NCI-H2171 treated with DMSO at 0.1 percent for 48 hours (cell line): ENCODE data around the gene SPINDOC.
A peak's percentile ranks its signal among the peaks of the same experiment; 100 is the strongest.
"Not testable (repeated sequence)": the region's sequence is repeated elsewhere in the genome, so short reads cannot be mapped to it uniquely, and the experiment has no call there.

Experiments
- DNase-seq: peaks from one replicate; lab custom pipeline; 2025; lab: John Stamatoyannopoulos, UW

The SPINDOC gene

DNA sequence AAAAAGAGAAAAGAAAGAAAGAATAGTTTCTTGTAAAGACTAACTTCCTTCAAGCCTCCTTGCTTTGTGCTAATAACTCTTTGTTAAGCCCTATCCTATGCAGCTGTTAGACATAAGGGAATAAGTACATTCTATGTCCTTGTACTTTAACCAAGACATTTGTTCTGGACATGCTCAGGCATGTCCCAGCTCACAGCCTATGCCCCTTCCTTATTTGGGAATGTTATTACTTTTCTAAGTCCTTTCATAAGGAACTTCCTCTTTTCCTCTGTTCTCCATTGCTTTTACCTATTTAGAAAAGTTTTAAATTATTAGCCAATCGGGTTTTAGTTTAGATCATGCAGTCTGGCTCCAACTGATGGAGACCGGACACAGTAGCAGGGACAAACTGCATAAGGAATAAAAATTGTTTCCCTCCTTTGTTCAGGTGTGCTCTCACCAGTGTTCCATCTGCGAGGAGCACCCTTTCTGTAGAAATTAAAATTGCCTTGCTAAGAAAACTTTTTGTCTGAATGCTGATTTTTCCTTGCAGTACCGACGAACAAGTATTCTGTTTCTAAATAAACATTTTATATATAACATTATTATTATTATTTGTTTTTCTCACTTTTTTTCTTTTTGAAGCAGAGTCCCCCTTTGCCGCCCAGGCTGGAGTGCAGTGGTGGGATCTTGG is 21.6 kb upstream of the SPINDOC start:
- DNase-seq = peak; percentile 12

GRCh38 chr11:63793161-63793560 is 20.1 kb upstream of the SPINDOC start:
- DNase-seq = no peak

DNA sequence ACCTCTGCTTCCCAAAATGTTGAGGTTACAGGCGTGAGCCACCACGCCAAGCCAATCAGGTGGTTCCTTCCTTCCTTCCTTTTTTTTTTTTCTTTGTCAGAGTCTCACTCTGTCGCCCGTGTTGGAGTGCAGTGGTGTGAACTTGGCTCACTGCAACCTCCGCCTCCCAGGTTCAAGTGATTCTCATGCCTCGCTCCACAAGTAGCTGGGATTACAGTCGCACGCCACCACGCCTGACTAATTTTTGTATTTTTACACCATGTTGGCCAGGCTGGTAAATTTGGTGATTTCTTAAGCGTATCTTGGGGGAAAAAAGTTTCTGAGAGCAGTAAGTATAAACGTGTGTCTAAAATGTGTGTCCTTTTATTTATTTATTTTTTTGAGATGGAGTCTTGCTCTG is 18.2 kb upstream of the SPINDOC start:
- DNase-seq = no peak

- DNase-seq = no peak
Observed at GRCh38 chr11:63800921-63801320, 12.3 kb upstream of the SPINDOC start.

DNA sequence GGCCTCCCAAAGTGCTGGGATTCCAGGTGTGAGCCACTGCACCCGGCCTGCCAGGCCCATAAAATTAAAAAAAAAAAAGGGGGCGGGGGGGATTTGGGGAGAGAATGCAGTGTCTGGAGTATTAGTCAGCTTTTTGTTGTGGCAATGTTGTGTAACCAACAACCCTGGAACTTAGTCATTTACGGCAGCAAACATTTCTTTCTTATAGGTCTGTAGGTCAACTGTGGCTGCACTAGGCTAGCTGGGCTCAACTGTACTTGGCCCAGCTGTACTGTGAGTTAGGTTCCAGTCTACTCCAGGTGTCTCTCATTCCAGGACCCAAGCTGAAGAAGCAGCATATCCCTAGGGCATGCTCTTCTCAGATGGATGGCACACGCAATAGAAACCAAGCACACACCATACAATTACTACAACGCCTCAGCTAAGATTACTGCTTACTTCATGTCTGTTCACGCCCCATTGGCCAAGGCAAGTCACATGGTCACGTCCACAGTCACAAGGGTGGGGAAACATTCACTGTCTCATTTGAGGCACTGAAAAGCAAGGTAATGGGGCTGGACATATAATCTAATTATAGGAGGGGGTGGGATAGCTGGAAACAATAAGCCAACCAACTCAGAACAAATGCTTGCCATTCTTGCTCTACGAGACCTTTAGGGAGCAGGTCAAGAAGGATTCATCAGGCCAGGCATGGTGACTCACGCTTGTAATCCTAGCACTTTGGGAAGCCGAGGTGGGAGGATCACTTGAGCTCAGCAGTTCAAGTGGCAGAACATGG is 10.4 kb upstream of the SPINDOC start:
- DNase-seq = peak; percentile 43

GRCh38 chr11:63804259-63804658 is 9.0 kb upstream of the SPINDOC start:
- no peak for DNase-seq

- DNase-seq = no peak
Observed at GRCh38 chr11:63805844-63806415, 7.3 kb upstream of the SPINDOC start.

DNA sequence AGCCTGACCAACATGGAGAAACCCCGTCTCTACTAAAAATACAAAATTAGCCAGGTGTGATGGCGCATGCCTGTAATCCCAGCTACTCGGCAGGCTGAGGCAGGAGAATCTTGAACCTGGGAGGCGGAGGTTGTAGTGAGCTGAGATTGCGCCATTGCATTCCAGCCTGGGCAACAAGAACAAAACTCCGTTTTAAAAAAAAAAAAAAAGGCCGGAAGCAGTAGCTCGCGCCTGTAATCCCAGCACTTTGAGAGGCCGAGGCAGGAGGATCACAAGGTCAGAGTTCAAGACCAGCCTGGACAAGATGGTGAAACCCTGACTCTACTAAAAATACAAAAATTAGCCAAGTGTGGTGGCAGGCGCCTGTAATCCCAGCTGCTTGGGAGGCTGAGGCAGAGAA is 2.9 kb upstream of the SPINDOC start:
- DNase-seq = not testable (repeated sequence)

GRCh38 chr11:63811522-63811921 is 1.7 kb upstream of the SPINDOC start:
- DNase-seq = no peak

DNA sequence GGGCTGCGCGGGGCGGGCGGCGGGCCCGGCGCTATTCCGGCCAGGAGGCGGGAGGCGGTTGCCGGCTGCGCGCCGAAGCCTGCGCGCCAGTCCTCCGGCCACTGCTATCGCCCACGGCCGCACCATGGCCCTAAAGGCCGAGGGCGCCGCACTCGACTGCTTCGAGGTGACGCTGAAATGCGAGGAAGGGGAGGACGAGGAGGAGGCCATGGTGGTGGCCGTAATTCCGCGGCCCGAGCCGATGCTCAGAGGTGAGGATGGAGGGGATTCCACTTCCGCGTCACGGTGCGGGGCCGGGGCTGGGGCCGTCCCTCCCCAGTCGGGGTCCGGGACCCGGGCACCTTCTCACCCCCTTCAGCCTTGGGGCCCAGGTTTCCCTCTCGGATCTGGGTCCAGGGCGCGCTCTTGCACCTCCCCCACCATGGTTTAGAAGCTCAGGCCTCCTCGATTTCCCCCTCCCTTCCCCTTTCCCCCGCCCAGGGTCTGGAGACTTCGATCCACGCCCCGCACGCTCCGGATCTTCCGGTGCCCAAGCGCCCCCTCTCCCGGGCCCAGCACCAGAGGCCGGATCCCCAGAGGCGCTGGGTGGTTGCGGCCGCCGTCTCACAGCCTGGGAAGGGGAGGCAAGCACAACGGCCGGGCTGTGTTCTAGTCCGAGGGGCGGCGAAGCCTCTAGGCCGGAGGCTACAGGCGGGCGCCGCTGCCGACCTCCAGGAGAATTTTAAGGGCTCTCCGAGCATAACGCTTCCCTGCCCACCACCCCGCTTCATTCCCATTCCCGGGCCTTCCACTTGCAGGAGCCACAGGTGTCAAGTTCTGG is 517 bp downstream of the SPINDOC start:
- DNase-seq = peak; percentile 39

GRCh38 chr11:63814383-63814736 is 1.1 kb downstream of the SPINDOC start:
- DNase-seq = no peak

DNA sequence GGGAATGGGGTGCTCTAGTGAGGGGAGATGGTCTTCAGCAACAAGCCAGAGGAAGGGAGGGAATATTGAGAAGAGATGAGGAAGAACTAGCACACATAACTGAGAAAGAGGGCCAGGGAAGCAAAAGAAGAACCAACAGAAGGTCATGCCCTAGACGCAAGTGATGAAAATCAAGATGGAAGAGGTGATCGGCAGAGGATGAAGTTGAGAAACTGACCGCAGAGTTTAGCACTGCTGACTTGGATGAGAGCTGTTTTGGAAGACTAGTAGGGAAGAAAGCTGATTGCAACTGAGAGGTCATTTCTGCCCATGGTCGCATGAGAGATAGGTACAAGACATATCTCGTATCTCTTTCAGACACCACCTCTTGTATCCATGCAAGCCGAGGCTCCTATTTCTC is 2.9 kb downstream of the SPINDOC start:
- DNase-seq = no peak

DNA sequence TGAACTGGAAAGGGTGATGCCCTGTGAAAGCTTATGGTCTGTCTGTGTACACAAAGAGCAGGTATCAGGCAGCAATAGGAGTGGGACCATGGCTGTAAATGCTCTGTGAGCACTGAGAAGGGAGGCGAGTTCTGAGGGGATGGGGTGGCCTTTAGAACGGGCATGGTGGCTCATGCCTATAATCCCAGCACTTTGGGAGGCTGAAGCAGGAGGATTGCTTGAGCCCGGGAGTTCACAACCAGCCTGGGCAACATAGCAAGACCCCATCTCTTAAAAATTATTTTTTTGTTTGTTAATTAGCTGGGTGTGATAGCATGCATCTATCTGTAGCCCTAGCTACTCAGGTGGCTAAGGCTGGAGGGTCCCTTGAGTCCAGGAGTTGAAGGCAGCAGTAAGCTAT is 3.5 kb downstream of the SPINDOC start:
- DNase-seq = no peak

DNA sequence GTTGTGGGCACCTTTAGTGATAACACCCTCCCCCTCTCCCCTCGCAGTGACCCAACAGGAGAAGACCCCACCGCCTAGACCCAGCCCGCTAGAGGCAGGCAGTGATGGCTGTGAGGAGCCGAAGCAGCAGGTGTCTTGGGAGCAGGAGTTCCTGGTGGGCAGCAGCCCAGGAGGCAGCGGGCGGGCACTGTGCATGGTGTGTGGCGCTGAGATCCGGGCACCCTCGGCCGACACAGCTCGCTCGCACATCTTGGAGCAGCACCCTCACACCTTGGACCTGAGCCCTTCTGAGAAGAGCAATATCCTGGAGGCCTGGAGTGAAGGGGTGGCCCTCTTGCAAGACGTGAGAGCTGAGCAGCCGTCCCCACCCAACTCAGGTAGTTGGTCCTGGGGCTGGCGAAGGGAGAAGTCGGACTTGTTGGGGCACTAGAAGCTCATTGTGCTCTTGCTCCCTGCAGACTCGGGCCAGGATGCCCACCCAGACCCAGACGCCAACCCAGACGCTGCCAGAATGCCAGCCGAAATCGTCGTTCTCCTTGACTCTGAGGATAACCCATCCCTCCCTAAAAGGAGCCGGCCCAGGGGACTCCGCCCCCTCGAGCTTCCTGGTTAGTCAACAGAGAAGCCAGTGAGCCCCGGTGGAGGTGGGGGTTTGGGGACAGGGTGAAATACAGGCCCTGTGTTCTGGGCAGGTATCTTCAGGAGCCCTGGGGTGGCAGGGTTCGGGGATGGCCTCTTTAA is 4.7 kb downstream of the SPINDOC start:
- DNase-seq = no peak

GRCh38 chr11:63818609-63819008 is 5.4 kb downstream of the SPINDOC start:
- DNase-seq = no peak

DNA sequence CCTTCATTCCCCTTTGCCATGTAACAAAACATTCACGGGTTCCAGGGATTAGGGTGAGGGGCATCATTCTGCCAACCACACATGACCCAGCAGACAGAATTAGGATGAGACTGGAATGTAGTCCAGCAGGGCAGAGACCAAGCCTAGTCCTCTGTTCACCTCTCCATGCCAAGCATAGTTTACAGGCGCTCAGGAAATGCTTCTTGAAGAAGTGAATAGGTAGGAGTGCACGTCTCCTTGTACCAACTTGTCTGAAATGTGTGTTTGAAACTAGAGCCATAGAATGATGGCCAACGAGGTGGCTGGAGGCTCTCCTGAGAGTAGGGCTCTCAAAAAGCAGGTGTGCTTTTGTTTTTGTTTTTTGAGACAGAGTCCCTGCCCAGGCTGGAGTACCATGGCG is 8.2 kb downstream of the SPINDOC start:
- DNase-seq = no peak

DNA sequence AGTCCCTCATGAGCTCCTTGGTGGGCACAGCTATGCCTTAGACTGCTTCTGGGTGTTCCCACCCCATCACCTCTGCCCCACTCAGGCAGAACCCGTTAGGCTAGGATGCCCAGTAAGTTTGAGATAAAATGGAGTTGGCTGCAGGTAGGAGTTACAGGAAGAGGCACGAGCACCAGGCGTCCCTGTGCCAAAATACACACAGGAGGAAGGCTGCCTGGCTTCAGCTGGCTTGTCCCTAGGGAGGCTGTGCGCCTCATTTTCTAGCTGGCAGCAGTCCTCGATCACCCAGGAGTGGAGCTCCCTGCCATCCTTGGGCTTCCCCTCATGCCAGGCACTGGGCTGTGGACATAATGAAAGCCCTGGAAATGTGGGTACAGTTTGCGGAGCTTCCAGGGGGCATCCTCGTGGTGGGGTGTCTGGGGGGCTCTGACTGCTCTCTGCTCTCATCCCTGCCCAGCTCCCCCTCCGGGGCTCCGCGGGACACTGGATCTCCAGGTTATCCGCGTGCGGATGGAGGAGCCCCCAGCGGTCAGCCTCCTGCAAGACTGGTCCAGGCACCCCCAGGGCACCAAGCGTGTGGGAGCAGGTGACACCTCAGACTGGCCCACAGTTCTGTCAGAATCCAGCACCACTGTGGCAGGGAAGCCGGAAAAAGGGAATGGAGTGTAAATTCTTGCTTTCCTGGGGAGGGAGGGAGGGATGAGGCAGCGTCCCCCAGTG is 13.4 kb downstream of the SPINDOC start:
- DNase-seq = peak; percentile 34

- peak; percentile 5 for DNase-seq
Observed at GRCh38 chr11:63829823-63830489, 16.7 kb downstream of the SPINDOC start.

- DNase-seq = no peak
Observed at GRCh38 chr11:63831326-63831725, 18.1 kb downstream of the SPINDOC start.

GRCh38 chr11:63832336-63832735 is 19.1 kb downstream of the SPINDOC start:
- DNase-seq = no peak

- no peak for DNase-seq
Observed at GRCh38 chr11:63833048-63833447, 19.8 kb downstream of the SPINDOC start.
